NCI-H345 treated with DMSO at 0.1 percent for 48 hours (cell line): ENCODE data around the gene COL4A3.

ENCODE experiments used
- DNase-seq: peaks from one replicate; lab custom pipeline; 2025; ENCODE audit not compliant: unreplicated experiment; lab: John Stamatoyannopoulos, UW

COL4A3 gene

DNA sequence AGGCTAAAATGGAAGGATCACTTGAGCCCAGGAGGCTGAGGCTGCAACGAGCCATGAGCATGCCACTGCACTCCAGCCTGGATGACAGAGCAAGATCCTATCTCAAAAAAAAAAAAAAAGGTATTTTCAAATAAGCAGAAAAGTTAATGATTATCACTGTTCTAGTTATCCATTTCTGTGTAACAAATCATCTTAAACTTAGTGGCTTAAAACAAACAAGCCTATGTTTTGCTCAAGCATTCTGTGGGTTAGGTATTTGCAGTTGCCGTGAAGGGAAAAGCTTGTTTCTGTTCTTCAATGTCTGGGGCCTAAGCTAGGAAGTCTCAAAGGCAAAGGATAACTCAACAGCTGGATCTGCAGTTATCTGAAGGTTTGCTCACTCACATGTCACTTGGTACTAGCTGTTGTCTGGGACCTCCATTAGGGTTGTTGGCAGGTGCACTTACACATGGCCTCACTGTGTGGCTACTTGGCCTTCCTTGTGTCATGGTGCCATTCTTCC is 174.7 kb downstream of the COL4A3 start:
- no peak for DNase-seq

DNA sequence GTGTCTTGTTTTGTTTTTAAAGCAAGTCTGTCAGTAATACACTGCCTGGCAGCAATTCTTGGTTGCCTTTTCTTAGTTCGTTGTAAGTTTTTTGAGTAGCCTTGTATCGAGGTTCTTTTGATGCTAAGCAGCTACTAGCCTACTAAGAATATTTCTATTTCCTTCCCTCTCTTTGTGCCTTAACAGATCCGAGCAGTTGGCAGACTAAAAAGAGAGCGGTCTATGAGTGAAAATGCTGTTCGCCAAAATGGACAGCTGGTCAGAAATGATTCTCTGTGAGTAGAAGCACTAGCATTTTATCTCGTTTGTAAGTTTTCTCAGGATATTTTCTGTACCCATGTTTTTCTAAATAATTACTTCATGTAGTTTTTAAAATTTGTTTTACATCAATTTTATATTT is 175.7 kb downstream of the COL4A3 start:
- no peak for DNase-seq

DNA sequence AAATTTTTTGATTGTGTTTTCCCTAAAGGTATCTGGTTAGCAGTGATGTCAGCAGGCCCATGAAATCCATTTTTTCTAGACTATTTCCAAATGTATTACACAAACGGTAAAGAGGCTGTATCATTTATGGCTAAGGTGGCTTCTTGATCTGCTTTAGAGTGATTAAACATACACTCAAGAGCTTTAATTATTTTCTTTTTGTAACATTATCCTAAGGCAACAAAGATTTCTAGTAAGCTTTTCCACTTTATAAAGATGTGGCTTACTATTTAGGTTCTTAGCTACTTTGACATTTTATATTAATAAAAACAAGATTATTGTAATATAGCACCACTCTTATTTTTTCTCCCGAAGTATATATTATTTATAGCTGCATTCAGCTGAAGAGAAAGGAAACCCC is 177.1 kb downstream of the COL4A3 start:
- DNase-seq: no peak

DNA sequence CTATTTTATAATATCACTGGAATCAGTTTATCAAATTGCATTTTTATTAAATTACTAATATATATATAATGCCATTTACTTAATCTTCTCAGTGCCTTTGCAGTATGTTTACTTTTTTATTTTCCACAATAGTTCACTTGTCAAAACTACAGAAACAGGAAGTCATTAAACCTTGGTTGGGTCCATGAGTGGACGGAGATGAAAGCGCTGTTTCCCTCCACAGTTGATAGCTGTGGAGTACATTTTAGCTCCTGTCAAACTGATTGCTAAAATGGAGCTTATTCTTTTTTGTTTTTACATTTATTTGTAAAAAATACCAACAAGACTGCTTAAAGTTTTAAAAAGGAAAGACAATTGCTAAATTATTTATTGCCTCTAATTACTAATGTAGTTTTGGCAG is 179.8 kb downstream of the COL4A3 start:
- DNase-seq: no peak

DNA sequence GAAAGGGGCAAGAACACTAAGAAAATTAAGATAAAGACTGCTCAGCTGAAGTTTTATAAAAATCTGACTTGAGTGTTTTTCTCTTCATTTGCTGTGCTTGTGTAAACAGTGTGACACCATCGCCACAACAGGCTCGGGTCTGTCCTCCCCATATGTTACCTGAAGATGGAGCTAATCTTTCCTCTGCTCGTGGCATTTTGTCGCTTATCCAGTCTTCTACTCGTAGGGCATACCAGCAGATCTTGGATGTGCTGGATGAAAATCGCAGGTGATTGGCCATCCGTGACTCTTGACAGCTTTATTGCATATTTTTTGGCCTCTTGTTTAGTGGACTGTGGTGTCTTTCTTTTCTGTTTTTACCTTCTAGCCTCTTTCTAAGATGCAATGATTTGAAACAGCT is 182.7 kb downstream of the COL4A3 start:
- no peak for DNase-seq

DNA sequence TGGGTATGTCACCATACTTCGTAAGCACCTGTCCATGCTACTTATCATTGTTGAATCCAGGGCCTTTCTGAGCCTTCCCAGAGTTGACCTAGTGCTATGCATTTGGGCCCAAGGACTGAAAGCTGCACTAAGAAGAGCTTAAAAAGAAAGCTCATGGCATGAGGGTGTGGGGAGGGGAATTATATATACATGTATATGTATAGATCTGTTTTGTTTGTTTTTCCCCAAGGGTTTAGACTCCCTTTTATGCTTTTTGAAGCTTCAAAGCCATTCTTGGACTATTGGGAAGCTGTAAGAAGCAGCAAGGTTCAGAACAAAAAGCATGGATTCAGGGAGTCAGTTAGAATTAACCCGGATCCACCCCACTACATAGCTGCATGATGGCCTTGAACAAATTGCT is 183.9 kb downstream of the COL4A3 start:
- DNase-seq: no peak

DNA sequence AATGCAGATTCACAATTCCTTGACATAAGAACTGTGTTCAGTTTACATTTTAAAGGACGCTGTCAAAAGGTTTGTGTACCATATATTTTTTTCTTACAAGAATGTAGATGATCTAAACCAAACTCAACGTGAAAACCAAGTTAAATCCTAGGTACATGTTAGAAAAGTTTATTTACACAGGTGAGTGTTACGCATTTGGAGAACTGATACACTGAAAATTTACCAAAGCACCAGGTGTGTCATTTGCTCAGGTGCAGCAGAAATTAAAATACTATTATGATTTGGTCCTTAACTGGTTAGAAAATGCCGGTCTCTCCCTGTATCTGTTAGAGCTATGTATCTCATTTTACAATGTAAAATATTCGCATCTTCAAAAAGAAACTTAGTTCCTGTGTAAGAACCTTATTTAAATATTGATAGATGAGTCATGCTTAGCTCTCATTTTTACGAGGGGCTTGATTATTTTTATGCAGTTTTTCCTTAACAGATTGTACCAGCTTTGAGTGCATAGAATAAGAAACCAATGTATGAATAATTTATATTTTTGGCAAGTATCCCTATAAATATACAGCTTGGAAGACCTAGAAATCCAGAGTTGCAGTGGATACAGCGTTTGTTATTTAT is 185.7 kb downstream of the COL4A3 start:
- no peak for DNase-seq

DNA sequence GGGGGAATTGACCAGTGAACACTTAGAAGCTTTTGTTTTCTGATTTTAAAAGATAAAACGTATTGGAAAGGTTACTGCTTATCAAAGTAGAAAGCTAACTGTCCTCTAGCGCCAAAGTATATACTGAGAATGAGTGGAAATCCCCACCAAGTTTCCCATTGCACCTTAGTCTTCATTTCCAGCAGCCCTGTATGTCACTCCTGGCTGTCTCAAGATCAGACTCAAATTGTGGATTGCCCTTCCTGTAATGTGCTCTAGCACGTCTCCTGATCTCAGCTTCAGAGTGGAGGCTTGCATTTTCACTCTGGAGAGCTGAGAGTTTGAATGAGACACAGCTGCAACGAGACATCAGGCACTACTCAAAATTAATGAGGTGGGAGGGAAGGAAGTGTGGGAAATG is 187.2 kb downstream of the COL4A3 start:
- DNase-seq: no peak

DNA sequence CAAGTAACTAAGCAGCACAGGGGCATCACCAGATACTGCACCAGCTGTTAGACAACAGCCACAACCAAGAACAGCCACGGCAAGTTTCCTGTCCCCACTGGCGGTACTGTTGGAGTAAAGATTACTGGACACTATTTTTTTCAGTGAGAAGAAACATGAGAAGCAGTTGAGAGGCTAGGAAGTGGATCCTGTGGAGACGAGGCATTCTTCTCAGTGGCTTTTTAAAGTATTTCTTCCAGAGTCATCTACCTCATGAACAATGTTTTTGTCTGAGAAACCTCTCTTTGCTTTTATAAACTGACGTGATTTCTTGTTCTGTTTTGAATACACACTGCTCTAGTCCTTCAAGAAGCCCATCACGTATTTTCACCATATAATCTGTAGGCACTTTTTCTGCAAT is 195.9 kb downstream of the COL4A3 start:
- DNase-seq: no peak

DNA sequence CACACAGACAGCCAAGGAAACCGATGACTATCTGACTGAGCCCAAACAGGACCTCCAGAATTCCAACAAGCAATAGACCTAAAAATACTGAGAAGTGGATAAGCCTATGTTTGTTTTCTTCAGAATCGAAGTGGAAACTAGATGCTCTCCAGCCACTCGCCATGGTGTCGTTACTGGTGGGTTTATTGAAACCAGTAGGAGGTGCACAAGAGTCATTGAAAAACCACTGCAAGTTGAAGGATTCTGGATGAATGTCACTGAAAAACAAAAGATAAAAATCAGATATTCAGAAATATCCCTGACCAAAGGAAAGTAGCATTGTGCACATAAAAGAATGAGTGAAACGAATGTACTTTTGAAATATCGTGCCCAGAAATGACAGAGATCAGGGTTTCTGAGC is 199.3 kb downstream of the COL4A3 start:
- DNase-seq: no peak
